Measurements from ENCODE around the gene HMOX1. TPM values are rescaled to one million over a fixed set of nuclear protein-coding genes. Genes with fewer than 3 reads are reported as not detected.

HMOX1 gene
- total and polyA plus RNA-seq, 2 of the 8 experiments (the other 6 are each of a cell fraction or from before 2014, with no cell fraction given): 25.0 to 41.6 TPM

DNA sequence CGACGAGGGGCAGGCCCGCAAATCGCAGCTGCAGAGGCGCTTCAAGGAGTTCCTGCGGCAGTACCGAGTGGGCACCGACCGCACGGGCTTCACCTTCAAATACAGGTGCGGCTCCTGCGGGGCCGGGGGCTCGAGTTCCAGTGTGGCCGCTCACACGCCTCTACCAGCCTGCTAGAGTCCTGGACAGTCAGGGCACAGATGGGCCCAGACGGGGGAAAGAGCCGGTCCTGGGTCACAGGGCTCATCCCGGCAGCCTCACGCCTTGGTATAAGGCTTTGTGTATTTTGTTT lies 19.6 kb downstream of the HMOX1 start (continued):
- TF ChIP-seq BCL11A (IDR thresholded peaks at IDR 0.05; ENCODE audit: low read depth in 2 of 2, low read length in 2 of 2): no peak
- TF ChIP-seq, protein P1, sequence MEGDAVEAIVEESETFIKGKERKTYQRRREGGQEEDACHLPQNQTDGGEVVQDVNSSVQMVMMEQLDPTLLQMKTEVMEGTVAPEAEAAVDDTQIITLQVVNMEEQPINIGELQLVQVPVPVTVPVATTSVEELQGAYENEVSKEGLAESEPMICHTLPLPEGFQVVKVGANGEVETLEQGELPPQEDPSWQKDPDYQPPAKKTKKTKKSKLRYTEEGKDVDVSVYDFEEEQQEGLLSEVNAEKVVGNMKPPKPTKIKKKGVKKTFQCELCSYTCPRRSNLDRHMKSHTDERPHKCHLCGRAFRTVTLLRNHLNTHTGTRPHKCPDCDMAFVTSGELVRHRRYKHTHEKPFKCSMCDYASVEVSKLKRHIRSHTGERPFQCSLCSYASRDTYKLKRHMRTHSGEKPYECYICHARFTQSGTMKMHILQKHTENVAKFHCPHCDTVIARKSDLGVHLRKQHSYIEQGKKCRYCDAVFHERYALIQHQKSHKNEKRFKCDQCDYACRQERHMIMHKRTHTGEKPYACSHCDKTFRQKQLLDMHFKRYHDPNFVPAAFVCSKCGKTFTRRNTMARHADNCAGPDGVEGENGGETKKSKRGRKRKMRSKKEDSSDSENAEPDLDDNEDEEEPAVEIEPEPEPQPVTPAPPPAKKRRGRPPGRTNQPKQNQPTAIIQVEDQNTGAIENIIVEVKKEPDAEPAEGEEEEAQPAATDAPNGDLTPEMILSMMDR (IDR thresholded peaks at IDR 0.05; ENCODE audit: control extremely low read depth in 1 of 3, insufficient read depth in 1 of 3, low read depth in 1 of 3, low read length in 3 of 3): no peak
- TF ChIP-seq POLR2A (IDR thresholded peaks at IDR 0.05; ENCODE audit: control extremely low read depth in 1 of 2, low read depth in 2 of 2, low read length in 2 of 2): no peak
- no peak for TF ChIP-seq RAD21 (IDR thresholded peaks at IDR 0.05 in 1 of 2, conservative IDR thresholded peaks at IDR 0.05 in 1 of 2; ENCODE audit: low read depth in 2 of 2, low read length in 2 of 2)
